GM12801 (cell line): ENCODE measurements around the gene JAZF1.

Experiments used
- CTCF ChIP-seq: IDR thresholded peaks from one replicate; pipeline ENCODE4 v1.5.1; 2011; ENCODE audit warnings: control low read depth; ENCODE audit not compliant: insufficient read length; ENCODE audit errors: extremely low read depth

JAZF1 gene

GRCh38 chr7:27925573-27926201, 254.9 kb downstream of the JAZF1 start:
- TF ChIP-seq CTCF = no peak

DNA sequence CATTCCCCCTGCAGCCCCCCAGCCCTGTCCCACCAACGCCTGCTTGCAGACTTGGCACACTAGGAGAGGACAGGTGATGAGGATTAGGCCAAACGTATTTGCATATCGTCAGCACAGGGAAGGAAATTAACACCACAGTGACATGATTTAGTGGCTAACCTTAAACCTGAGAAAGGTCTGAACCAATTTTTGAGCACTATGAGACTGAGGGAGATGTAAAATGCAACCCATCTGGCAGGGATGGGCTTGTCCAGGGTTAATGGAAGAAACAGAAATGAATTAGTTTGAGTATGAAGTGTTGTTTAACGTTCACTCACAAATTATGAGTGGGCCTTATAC, 257.0 kb downstream of the JAZF1 start:
- no peak for TF ChIP-seq CTCF

DNA sequence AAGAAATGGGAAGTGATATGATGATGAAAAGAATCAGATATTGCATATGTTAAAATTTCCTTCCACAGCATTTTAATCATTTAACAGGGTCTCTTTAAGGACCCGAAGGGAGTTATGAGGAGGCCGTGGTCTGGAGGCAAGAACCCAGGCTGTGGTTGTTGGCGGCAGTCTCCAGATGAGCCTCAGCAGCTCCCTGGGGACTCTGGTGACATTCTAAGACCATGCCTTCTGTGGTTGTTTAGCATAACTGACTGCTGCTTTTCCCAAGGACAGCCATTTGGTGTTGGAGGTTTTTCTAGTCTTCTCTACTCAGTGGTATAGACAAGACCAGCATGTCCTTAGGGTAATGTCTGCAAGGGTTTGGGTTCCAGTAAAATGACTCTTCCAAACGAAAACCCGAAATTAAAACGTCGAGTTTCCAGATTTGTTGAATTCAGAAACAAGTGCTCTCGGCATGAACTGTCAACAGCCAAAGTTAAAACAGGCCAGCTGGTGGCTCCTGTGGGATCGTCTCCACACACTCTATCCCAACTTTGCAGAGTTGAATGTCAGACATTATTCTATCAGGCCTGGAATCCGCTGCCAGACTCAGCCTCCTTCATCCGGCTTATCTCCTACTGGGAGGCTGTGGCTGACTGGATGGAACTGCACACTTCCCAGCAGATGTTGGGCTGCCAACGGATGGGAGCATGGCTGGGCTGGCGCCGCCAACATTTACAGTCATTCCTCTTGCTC, 257.5 kb downstream of the JAZF1 start:
- TF ChIP-seq CTCF = no peak

DNA sequence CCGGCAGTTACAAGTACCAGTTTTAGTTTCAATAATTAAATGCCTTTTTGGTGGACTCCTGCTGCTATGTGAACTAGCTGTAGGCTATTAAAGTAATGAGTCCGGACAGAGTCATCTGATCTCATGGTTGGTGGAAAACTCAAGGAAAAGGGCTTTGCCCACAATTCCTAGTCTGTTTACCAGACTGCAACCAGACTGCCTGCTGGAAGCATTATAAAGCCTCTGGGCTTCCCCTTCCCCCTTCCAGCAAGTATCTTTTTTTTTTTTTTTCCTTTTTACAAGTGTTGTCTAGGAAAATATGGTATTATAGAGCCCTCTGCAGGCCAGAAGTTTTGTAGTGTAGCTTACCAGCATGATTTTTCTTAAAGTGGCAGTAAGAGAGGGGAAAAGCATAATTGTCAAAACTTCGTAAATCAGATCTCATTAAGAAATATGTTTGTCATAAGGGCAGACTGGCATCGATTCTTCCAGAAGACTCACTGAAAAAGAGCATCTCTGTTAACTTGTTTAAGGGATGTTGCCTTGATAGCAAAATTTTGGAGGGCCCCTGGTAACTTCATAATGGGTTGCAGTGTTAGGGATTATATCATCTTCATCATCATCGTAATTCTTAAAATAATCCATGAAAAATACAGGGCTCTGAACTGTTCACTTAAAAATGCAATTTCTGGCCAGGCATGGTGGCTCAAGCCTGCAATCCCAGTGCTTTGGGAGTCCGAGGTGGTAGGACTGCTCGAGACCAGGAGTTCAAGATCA, 259.3 kb downstream of the JAZF1 start:
- TF ChIP-seq CTCF = no peak

DNA sequence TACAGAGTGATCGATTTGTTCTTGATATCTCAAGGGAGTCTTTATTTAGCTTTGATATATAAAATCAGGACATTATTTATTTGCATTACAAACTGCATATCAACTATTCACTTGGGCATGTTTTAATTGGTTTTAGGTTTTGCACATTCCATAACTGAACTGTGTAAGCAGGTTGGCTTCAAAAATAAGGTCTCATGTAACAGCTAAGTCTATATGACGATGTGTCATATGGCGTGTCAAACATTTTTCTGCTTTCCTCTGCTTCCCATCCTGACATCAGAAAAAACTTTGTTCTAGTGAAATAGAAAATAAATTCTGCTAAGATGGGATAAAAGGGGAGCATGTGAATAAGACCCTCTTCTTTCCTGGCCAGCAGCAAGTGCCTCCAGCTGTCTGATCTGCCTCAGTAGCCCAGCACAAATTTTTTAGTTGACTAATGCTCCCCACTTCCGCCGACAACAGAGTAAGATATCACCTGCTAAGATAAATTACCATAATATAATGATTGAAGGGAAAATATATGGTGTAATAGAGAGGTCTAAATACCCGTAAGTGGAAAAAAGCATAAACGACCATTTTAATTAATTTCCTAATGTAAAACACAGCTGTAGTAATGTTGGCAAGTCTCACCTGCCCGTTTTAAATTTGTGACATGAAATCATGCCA, 260.2 kb downstream of the JAZF1 start:
- no peak for TF ChIP-seq CTCF

GRCh38 chr7:27918503-27918902, 262.1 kb downstream of the JAZF1 start:
- no peak for TF ChIP-seq CTCF

DNA sequence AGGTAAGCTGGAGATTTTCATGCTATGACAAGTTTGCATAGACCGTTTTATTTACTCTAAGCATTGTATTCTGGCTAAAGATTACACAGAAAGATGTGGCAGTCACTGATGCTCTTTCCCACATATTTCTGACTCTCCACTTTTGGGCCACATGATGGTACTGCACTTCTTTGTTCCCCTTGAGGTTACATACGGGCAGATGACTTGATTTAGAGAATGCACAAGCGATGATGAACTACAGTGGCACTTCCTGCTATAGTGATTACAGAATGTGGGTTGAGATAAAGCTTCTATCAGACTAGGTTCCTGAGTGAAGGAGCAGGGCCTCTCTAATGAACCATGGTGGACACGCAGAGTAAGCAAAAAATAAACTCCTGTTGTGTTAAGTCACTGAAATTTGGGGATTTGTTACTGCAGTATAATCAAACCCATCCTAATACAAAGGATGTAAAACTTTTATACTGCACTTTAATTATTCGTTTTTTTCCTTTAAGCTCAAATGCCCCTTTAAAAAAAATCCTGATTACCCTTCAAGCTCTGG, 262.8 kb downstream of the JAZF1 start:
- TF ChIP-seq CTCF = no peak
